ENCODE measurements around the gene MSRB2. TPM values are rescaled to one million over a fixed set of nuclear protein-coding genes. Genes with fewer than 3 reads are reported as not detected.

MSRB2 gene
- total and polyA plus RNA-seq, 2 of the 4 experiments (the other 2 are of a cell fraction) = 10.6 to 20.1 TPM

- TF ChIP-seq NFE2L2 (IDR thresholded peaks at IDR 0.05; ENCODE audit: low read depth, low read length) (no peak), RFX5 (IDR thresholded peaks at IDR 0.05; ENCODE audit: low read depth, low read length) (no peak), MAZ (IDR thresholded peaks at IDR 0.05; ENCODE audit: borderline replicate concordance, low read depth, low read length) (no peak), CTCF (conservative IDR thresholded peaks at IDR 0.05; ENCODE audit: low read depth, low read length) (no peak), SMC3 (IDR thresholded peaks at IDR 0.05; ENCODE audit: low read depth, low read length) (no peak), CEBPB (IDR thresholded peaks at IDR 0.05; ENCODE audit: low read depth, low read length) (no peak), MXI1 (IDR thresholded peaks at IDR 0.05; ENCODE audit: borderline replicate concordance, low read depth, low read length) (no peak), ELK1 (IDR thresholded peaks at IDR 0.05; ENCODE audit: borderline replicate concordance, low read depth, low read length) (no peak), RAD21 (IDR thresholded peaks at IDR 0.05; ENCODE audit: low read length) (no peak), RCOR1 (IDR thresholded peaks at IDR 0.05; ENCODE audit: insufficient replicate concordance, low read length) (no peak), MAFK (IDR thresholded peaks at IDR 0.05; ENCODE audit: low read depth, low read length) (no peak), CHD1 (IDR thresholded peaks at IDR 0.05; ENCODE audit: low read depth, low read length) (no peak), FOS (IDR thresholded peaks at IDR 0.05; ENCODE audit: low read depth, low read length) (no peak), POLR2A (IDR thresholded peaks at IDR 0.05; ENCODE audit: low read depth, low read length) (no peak), BHLHE40 (IDR thresholded peaks at IDR 0.05; ENCODE audit: low read depth, low read length) (no peak), USF2 (IDR thresholded peaks at IDR 0.05; ENCODE audit: low read depth, low read length) (no peak)
Measured at GRCh38 chr10:23139677-23140076, 44.3 kb downstream of the MSRB2 start.

More at GRCh38 chr10:23139677-23140076, 44.3 kb downstream of the MSRB2 start:
- H2BK20ac ChIP-seq (ENCODE audit: low read depth, low read length) = no peak overlapping the region
- ATAC-seq (ENCODE audit: low read depth) (no peak), DNase-seq (no peak)
- intact Hi-C loops (cut with micrococcal nuclease) (no loop called here), dilution Hi-C loops (cut with HindIII; ENCODE audit: low sequenced_read_pairs, unreplicated experiment) (no loop called here), in situ Hi-C loops (cut with MboI; ENCODE audit: low sequenced_read_pairs) (no loop called here)
- no peaks in the 10 kb centered on the region for H3K36me3 ChIP-seq (ENCODE audit: control insufficient read depth, insufficient read depth, low read length)
- no peak overlapping the region for H3K9ac ChIP-seq (ENCODE audit: low read depth, low read length)
- H3K56ac ChIP-seq (ENCODE audit: extremely low read depth, insufficient read depth, low read length) = no peak overlapping the region
- no peak overlapping the region for H3K27ac ChIP-seq (ENCODE audit: insufficient read depth, low read length)
- no peak overlapping the region for H3K18ac ChIP-seq (ENCODE audit: low read depth, low read length)
- no peak overlapping the region for H3K23ac ChIP-seq (ENCODE audit: low read depth, low read length)
- H4K8ac ChIP-seq (ENCODE audit: low read depth in 2 of 2, low read length in 2 of 2) = no peak overlapping the region
- H2AFZ ChIP-seq (replicated peaks; ENCODE audit: low read length, poor library complexity) = no peak overlapping the region
- no peak overlapping the region for H3K4me3 ChIP-seq (ENCODE audit: insufficient read depth, low read depth, low read length)
- H2BK15ac ChIP-seq (ENCODE audit: low read depth, low read length) = no peak overlapping the region
- no TSS peak for BruUV-seq (replicated peaks)
- no peak overlapping the region for H2AK9ac ChIP-seq (replicated peaks; ENCODE audit: low read depth, low read length, poor library complexity)
- H4K91ac ChIP-seq (ENCODE audit: insufficient read depth, low read depth, low read length) = no peak overlapping the region
- no peak overlapping the region for H3K4me2 ChIP-seq (ENCODE audit: low read depth, low read length)
- CTCF ChIA-PET = no interaction called here
- H4K20me1 ChIP-seq (ENCODE audit: insufficient read depth, low read length) = no peaks in the 10 kb centered on the region
- H3K14ac ChIP-seq (replicated peaks; ENCODE audit: low read depth, low read length) = no peak overlapping the region
- H3K4ac ChIP-seq (ENCODE audit: low read depth, low read length) = no peak overlapping the region
- no peaks in the 10 kb centered on the region for H3K79me1 ChIP-seq (ENCODE audit: low read depth in 1 of 2, low read length in 2 of 2)
- no peak overlapping the region for H2BK120ac ChIP-seq (ENCODE audit: low read depth, low read length)
- no CpG with 5 or more reads among the region's 1 CpG for WGBS, 2 experiments (ENCODE audit: extremely low coverage in 2 of 2, insufficient read length in 1 of 2)
- no peaks in the 10 kb centered on the region for H3K9me3 ChIP-seq (ENCODE audit: control insufficient read depth, insufficient read depth, low read length)
- H2BK5ac ChIP-seq (ENCODE audit: low read depth, low read length, poor library complexity, severe bottlenecking) = no peak overlapping the region
- H3K9me1 ChIP-seq (ENCODE audit: insufficient read depth, low read length) = no peaks in the 10 kb centered on the region
- no peak overlapping the region for H4K5ac ChIP-seq (ENCODE audit: low read depth, low read length)
- no peaks in the 10 kb centered on the region for H3K4me1 ChIP-seq (ENCODE audit: control insufficient read depth, insufficient read depth, low read length)
- no peak overlapping the region for H2AK5ac ChIP-seq (ENCODE audit: low read depth, low read length)
- H3K27me3 ChIP-seq (ENCODE audit: control insufficient read depth, insufficient read depth, low read length) = no peaks in the 10 kb centered on the region
- POLR2A ChIA-PET (ENCODE audit: unreplicated experiment) = no interaction called here
